Ishikawa (cell line): Measurements from ENCODE around the gene CELSR1.
A peak's percentile ranks its signal among the peaks of the same experiment; 100 is the strongest.

Experiments used
- CEBPB ChIP-seq: IDR thresholded peaks from 2 replicates; pipeline ENCODE4 v1.6.1; 2012
- CREB1 ChIP-seq: IDR thresholded peaks from 2 replicates; pipeline ENCODE4 v1.6.1; 2012; ENCODE audit warnings: low read depth
- EGR1 ChIP-seq: IDR thresholded peaks from 2 replicates; pipeline ENCODE4 v1.6.1; 2012
- EP300 ChIP-seq: IDR thresholded peaks from 2 replicates; pipeline ENCODE4 v1.6.1; 2012; ENCODE audit warnings: borderline replicate concordance
- FOXM1 ChIP-seq: IDR thresholded peaks from 2 replicates; pipeline ENCODE4 v1.6.1; 2012; ENCODE audit warnings: low read depth, borderline replicate concordance
- NFIC ChIP-seq: IDR thresholded peaks from 2 replicates; pipeline ENCODE4 v1.6.1; 2012
- TAF1 ChIP-seq: IDR thresholded peaks from 2 replicates; pipeline ENCODE4 v1.6.1; 2012; ENCODE audit warnings: low read depth, mild to moderate bottlenecking
- TCF12 ChIP-seq: IDR thresholded peaks from 2 replicates; pipeline ENCODE4 v1.6.1; 2012; ENCODE audit warnings: low read depth
- TEAD4 ChIP-seq: IDR thresholded peaks from 2 replicates; pipeline ENCODE4 v1.6.1; 2012
- USF1 ChIP-seq: IDR thresholded peaks from 2 replicates; pipeline ENCODE4 v1.6.1; 2012
- YY1 ChIP-seq: IDR thresholded peaks from 2 replicates; pipeline ENCODE4 v1.6.1; 2012; ENCODE audit warnings: low read depth
- ZBTB7A ChIP-seq: IDR thresholded peaks from 2 replicates; pipeline ENCODE4 v1.6.1; 2012; ENCODE audit warnings: low read depth
- TF ChIP-seq, protein P1 (sequence below): IDR thresholded peaks from 2 replicates; pipeline ENCODE4 v1.6.1; 2012; ENCODE audit warnings: low read depth, mild to moderate bottlenecking
- TF ChIP-seq, protein P2 (sequence below): IDR thresholded peaks from 2 replicates; pipeline ENCODE4 v1.6.1; 2012

The CELSR1 gene

DNA sequence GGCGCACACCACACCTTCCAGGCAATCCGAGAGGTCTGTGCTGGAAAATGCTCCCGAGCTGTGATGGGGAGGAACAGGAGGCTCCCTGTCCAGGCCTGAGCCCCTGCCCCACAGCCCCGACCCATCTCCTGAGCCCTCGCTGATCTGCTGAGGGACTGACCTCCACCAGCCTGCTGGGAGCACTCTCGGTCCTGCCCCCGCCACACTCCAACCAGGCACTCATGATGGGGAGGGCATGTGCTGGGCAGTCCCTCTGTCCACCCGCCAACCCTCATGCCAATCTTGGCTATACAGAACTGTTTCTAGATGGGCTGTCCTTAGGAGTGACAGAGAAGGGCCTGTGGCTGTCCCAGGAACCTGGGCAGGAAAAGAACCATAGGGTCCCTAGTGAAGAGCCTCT is 131.1 kb downstream of the CELSR1 start:
- TF ChIP-seq FOXM1 = no peak
- TF ChIP-seq NFIC = no peak
- TF ChIP-seq, protein P1, sequence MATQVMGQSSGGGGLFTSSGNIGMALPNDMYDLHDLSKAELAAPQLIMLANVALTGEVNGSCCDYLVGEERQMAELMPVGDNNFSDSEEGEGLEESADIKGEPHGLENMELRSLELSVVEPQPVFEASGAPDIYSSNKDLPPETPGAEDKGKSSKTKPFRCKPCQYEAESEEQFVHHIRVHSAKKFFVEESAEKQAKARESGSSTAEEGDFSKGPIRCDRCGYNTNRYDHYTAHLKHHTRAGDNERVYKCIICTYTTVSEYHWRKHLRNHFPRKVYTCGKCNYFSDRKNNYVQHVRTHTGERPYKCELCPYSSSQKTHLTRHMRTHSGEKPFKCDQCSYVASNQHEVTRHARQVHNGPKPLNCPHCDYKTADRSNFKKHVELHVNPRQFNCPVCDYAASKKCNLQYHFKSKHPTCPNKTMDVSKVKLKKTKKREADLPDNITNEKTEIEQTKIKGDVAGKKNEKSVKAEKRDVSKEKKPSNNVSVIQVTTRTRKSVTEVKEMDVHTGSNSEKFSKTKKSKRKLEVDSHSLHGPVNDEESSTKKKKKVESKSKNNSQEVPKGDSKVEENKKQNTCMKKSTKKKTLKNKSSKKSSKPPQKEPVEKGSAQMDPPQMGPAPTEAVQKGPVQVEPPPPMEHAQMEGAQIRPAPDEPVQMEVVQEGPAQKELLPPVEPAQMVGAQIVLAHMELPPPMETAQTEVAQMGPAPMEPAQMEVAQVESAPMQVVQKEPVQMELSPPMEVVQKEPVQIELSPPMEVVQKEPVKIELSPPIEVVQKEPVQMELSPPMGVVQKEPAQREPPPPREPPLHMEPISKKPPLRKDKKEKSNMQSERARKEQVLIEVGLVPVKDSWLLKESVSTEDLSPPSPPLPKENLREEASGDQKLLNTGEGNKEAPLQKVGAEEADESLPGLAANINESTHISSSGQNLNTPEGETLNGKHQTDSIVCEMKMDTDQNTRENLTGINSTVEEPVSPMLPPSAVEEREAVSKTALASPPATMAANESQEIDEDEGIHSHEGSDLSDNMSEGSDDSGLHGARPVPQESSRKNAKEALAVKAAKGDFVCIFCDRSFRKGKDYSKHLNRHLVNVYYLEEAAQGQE = no peak
- no peak for TF ChIP-seq CEBPB
- no peak for TF ChIP-seq TEAD4

GRCh38 chr22:46405901-46406300 is 131.5 kb downstream of the CELSR1 start:
- TF ChIP-seq TAF1 = no peak
- TF ChIP-seq ZBTB7A = no peak
- no peak for TF ChIP-seq CREB1
- TF ChIP-seq TCF12 = no peak
- TF ChIP-seq TEAD4 = no peak
- no peak for TF ChIP-seq EP300
- no peak for TF ChIP-seq NFIC
- TF ChIP-seq EGR1 = no peak

- 0 out of 2 replicates have a peak, but pooled peaks have one; percentile 19 for TF ChIP-seq TCF12
- TF ChIP-seq TEAD4 = peak; percentile 52; the same call in 1 of the 2 replicates
Measured at GRCh38 chr22:46403880-46404279, 133.5 kb downstream of the CELSR1 start.

GRCh38 chr22:46402505-46402904 is 134.9 kb downstream of the CELSR1 start:
- TF ChIP-seq CREB1 (no peak), YY1 (no peak)

DNA sequence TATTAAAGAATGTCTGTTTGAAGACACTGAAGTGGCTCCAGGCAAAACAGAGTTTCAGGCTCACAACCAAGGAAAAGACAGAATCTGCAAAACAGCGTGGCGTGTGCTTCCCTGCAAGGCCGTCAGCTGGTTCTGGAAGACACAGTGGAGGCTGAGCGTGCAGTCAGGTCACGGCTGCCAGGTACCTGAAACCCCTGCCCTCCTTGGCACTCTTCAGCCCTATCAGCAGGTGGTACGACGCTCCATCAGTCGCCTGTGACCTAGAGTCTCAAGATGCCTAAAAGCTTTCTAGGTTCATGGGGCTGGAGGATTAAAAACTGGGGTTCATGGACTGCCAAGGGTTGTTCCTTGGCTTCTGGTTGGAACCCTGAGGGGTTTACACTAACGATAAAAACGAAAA is 136.1 kb downstream of the CELSR1 start:
- TF ChIP-seq EP300 (peak; percentile 73), TEAD4 (peak; percentile 61; the same call in 1 of the 2 replicates), USF1 (0 out of 2 replicates have a peak, but pooled peaks have one; percentile 18), NFIC (peak; percentile 88), FOXM1 (no peak), CREB1 (no peak), TCF12 (peak; percentile 68), YY1 (no peak)
- TF ChIP-seq, protein P2, sequence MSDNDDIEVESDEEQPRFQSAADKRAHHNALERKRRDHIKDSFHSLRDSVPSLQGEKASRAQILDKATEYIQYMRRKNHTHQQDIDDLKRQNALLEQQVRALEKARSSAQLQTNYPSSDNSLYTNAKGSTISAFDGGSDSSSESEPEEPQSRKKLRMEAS = peak; percentile 37; the same call in 1 of the 2 replicates
- TF ChIP-seq, protein P1 = no peak

DNA sequence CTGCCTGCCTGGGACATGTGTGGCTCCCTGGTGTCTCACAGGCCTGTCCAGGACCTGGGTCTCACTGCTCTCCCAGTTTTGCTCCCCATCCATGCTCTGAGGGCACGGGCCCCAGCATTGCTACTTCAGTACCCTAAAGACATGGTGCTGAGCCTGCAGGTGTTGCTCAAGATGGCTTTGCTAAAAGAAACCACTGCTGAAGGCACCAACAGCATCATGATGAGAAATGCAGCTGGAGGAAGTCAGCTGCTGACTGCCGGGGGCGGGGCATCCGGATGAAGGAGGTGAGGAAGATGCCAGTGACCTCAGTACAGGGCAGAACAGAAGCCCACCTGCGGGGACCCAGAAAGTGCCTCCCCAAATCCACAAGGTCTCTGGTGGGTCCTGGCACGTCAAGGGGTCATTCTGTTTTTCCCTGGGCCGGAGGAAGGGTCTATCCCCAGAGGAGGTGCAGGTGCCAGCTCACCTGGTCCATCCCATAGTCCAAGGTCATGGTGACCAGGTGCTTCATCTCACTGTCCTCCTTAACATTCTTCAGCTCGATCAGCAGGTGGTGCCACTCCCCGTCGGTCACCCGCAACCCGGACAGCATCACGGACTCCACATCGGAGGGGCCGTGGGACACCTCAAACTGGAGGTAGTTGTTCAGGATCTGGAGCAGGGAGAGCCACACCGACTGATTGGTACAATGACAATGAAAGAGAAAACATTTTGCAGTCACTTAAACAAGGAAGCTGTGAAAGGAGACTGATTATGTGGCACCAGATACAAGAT is 138.0 kb downstream of the CELSR1 start:
- no peak for TF ChIP-seq EGR1
- no peak for TF ChIP-seq YY1
- no peak for TF ChIP-seq FOXM1
- no peak for TF ChIP-seq TEAD4
- TF ChIP-seq, protein P1 = no peak
- no peak for TF ChIP-seq USF1
- TF ChIP-seq ZBTB7A = no peak
- TF ChIP-seq NFIC = no peak
- TF ChIP-seq CREB1 = no peak
